IPS-15b (cell line): ENCODE measurements around the gene PRKCB.
A peak's percentile ranks its signal among the peaks of the same experiment; 100 is the strongest.

Source experiments
- H3K27me3 ChIP-seq: one replicate; pipeline ENCODE4 v1.6.1; 2013; ENCODE audit warnings: low read length; ENCODE audit not compliant: control insufficient read depth, insufficient read depth
- H3K36me3 ChIP-seq: one replicate; pipeline ENCODE4 v1.6.1; 2013; ENCODE audit warnings: low read length; ENCODE audit not compliant: control insufficient read depth, insufficient read depth
- H3K4me1 ChIP-seq: one replicate; pipeline ENCODE4 v1.6.1; 2013; ENCODE audit warnings: mild to moderate bottlenecking, low read length; ENCODE audit not compliant: control insufficient read depth, insufficient read depth
- H3K4me3 ChIP-seq: one replicate; pipeline ENCODE4 v1.5.1; 2013; ENCODE audit warnings: low read depth, low read length
- H3K9ac ChIP-seq: one replicate; pipeline ENCODE4 v1.6.1; 2013; ENCODE audit warnings: low read depth, mild to moderate bottlenecking, low read length
- H3K9me3 ChIP-seq: one replicate; pipeline ENCODE4 v1.6.1; 2013; ENCODE audit warnings: mild to moderate bottlenecking, low read length; ENCODE audit not compliant: control insufficient read depth, insufficient read depth

Gene PRKCB

DNA sequence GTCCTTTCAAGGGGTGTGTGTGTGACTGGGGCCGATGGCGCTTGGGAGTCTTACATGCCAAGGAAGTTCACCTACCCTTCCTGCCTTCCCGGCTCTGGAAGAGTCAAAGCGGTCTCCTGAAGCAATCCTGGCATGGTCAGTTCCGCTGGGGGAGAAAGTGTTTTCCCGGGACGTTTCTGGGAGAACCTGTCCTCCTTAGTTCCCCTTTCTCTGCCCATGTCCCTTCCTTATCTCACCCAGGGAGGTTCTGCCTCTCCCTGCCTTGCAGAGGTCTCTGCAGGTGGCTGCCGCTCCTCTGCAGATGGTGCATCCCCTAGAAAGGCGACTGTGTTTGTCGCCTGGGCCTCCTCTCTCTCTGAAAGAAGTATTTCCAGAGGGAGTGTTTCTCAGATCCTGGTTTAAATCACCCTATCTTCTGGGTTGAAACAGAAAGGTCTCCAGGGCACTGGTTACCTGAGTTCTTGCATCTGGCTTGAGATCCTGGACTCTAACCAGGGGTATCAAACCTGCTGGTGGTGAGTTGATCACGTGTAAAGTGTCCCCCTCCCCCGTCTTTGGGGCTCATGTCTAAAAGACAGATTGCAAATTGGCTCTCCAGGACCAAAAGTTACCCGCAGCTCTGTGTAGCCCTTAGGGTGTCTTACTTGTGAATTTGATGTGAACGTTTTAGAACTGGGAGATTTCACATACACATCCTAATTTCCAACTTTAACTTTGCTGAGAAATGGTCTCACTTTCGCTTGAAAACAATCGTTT lies 1.9 kb downstream of the PRKCB start:
- Histone ChIP-seq H3K9ac (no peak overlapping the region), H3K9me3 (no peaks in the 10 kb centered on the region), H3K27me3 (peaks cover 58% of the 10 kb centered on the region), H3K4me1 (no peaks in the 10 kb centered on the region), H3K4me3 (peak overlapping the region; percentile 59), H3K36me3 (no peaks in the 10 kb centered on the region)

DNA sequence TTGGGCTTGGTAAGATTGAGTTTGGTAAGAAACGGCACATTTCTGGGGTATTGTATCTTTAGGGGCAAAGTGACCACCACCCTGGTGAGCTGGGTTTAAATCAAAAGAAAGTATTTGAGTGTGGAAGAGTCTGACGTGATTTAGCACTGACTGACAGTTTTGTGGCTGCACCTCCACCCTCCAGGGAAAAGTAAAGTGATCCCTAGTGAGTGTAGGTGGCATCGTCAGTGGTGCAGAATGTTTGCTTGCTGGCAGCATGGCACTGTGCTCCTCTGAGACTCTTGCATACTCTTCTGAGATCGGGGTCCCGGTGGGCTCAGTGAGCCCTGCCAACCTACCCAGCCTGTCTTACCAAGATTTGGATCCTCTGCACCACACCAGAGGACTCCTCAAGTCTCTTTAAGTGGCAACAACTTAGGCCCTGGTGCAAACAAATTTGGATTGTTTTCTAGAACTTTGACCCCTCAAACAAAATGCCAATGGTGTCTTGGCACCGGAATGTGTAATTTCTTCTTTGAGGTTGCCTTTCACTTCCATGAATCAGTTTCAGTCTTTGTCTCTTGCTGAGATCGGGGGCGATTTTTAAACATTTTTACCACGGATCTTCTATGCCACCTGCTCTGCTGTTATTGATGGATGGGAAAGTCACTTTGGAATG lies 2.8 kb downstream of the PRKCB start:
- H3K4me3 ChIP-seq = no peak overlapping the region
- no peaks in the 10 kb centered on the region for H3K9me3 ChIP-seq
- H3K27me3 ChIP-seq = peaks cover 53% of the 10 kb centered on the region
- no peak overlapping the region for H3K9ac ChIP-seq
- no peaks in the 10 kb centered on the region for H3K4me1 ChIP-seq
- no peaks in the 10 kb centered on the region for H3K36me3 ChIP-seq

DNA sequence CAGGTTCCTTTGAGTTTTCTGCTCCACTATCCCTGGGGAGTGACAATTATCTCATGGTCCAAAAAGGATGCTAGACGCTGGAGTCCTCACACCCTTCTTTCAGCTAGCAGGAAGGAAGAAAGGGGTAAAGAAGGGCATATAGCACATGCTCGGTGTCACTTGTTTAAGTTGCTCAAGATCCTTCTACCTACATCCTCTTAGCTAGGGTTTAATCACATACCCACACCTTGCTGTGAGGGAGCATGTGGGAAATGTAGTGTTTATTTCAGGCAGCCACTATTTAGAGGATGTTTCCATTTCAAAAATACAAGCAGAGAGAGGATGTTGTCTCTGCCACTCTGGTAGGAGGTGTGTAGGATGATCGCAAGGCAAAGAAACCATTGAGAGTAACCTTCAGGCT lies 4.5 kb downstream of the PRKCB start:
- H3K9me3 ChIP-seq = no peaks in the 10 kb centered on the region
- H3K4me3 ChIP-seq = no peak overlapping the region
- H3K27me3 ChIP-seq = peaks cover 36% of the 10 kb centered on the region
- no peak overlapping the region for H3K9ac ChIP-seq
- H3K4me1 ChIP-seq = no peaks in the 10 kb centered on the region
- H3K36me3 ChIP-seq = no peaks in the 10 kb centered on the region

DNA sequence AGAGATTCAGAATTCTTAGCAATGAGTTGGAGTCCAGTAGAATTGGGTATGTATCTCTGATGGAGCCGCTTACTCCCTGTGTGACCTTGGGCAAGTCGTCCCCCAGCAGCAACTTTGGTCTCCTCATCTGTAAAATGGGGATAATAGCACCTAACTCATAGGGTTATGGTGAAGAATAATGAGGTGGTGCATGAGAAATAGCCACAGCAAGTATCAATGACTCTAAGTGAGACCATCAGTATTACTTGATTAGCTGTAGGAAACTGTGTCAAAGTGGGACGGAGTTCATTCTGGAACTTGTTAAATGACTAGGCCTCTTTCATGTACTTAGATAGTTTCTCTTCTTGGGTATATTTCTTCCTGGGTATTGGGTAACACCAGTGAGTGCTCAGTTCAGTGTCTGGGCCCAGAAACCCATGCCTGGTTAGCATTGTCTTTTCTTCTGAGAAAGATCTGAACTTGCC lies 6.4 kb downstream of the PRKCB start:
- Histone ChIP-seq H3K4me1 (no peaks in the 10 kb centered on the region), H3K27me3 (peaks cover 29% of the 10 kb centered on the region), H3K9me3 (no peaks in the 10 kb centered on the region), H3K9ac (no peak overlapping the region), H3K4me3 (no peak overlapping the region), H3K36me3 (no peaks in the 10 kb centered on the region)

DNA sequence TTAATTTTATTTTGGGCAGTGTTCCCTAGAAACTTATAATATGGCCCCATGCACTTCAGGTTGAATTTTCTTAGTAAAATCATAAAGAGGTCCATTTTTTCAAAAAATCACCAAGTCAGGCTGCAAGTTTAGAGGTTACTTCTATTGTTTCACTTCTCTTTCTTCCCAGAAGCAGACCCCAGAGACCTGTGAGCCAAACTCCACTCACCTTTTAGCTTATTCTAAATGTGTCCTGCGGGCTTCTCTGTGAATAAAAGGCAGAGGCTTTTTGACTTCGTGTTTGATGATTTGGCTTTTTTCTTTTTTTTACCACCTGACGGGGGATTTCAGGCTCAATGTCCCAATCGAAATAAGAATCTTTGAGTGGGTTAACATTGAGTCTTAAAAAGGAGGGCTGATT lies 7.4 kb downstream of the PRKCB start:
- Histone ChIP-seq H3K27me3 (peaks cover 19% of the 10 kb centered on the region), H3K36me3 (no peaks in the 10 kb centered on the region), H3K9me3 (no peaks in the 10 kb centered on the region), H3K4me1 (no peaks in the 10 kb centered on the region), H3K4me3 (no peak overlapping the region), H3K9ac (no peak overlapping the region)

DNA sequence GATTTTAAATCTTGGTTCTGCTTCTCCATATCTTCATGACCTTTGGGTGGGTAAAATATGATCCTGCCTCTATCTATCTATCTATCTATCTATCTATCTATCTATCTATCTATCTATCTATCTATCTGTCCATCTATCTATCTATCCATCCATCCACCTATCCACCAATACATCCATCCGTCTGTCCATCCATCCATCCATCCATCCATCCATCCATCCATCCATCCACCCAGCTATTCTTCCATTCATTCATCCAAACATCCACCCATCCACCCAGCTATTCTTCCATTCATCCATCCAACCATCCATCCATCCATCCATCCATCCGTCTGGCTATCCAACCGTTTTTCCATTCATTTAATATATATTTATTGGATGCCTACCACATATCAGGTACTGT lies 11.5 kb downstream of the PRKCB start:
- Histone ChIP-seq H3K9me3 (no peaks in the 10 kb centered on the region), H3K9ac (no peak overlapping the region), H3K27me3 (no peaks in the 10 kb centered on the region), H3K4me3 (no peak overlapping the region), H3K36me3 (no peaks in the 10 kb centered on the region), H3K4me1 (no peaks in the 10 kb centered on the region)

DNA sequence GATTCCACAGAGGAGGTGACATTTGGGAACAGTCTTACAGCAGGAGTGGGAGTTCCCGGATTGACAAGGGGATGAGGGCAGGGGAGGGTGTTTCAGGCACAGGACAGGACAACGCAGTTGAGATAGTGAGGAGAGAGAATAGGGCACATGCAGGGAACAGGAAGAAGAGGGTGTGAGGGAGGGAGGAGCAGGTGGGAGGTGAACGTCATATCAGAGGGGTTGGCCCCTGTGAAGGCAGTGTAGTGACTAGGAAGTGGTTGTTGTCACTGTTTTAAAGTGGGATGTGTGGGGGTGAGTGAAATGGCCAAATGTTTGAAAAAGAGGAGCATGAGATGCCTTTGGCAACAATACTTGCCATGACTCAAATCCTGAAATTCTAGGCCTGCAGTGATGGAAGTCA lies 12.2 kb downstream of the PRKCB start:
- H3K9ac ChIP-seq = no peak overlapping the region
- no peaks in the 10 kb centered on the region for H3K36me3 ChIP-seq
- no peak overlapping the region for H3K4me3 ChIP-seq
- H3K4me1 ChIP-seq = no peaks in the 10 kb centered on the region
- no peaks in the 10 kb centered on the region for H3K27me3 ChIP-seq
- no peaks in the 10 kb centered on the region for H3K9me3 ChIP-seq

DNA sequence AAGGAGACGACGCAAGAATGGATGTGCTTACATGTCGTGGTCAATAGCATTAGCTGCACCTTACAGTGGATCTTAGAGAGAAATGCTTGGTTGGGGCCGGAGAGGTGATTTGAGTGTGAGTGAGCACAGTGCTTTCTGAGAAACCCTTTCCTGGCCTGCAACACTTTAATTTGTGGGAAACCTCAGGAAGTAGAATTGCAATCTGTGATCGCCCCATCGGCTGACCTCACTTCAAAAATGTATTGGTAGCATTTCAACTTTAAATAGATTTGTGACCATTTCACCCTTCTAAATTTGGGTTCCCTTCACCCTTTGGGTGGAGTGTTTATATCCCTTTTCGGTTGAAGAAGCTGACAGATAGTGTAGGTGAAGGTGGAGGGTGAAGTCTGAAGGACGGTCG lies 13.2 kb downstream of the PRKCB start:
- H3K9ac ChIP-seq = no peak overlapping the region
- H3K4me3 ChIP-seq = no peak overlapping the region

DNA sequence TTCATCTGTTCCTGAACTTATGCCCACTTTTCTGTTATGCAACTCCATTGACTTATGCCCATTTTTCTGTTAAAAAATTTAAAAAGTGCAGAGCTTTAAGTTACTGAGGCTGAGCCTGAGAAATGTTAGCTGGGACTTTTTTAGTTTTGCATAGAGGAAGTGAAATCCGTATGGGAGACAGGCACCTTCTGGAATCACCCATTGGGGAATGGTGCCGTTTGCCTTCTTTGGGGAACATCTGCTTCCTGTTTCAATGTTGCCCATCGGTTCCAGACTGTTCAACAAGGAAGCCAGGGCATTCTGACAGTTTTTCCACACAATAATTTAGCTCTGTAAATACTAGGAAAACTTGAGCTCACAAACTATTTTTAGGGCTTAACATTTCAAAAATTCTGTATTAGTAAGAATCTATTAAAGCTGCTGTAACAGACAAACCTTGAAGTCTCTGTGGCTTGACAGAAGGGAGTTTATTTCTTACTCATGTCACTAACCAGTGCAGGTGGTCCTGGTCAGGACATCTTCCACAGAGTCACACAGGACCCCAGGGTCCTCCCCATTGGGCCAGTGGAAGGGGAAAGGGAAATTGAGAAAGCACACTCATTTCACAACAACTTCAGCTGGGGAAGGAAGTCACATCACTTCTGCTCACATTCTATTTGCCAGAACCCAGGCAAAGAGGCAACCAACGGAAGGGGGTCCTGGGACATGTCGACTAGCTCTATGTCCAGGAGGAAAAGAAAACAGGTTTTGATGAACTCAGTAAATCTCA lies 17.2 kb downstream of the PRKCB start:
- Histone ChIP-seq H3K4me1 (no peaks in the 10 kb centered on the region), H3K36me3 (no peaks in the 10 kb centered on the region), H3K9me3 (no peaks in the 10 kb centered on the region), H3K9ac (no peak overlapping the region), H3K27me3 (peaks cover 1% of the 10 kb centered on the region), H3K4me3 (no peak overlapping the region)

More for the DNA sequence above, 13.2 kb downstream of the PRKCB start:
- Histone ChIP-seq H3K36me3 (no peaks in the 10 kb centered on the region), H3K4me1 (no peaks in the 10 kb centered on the region), H3K9me3 (no peaks in the 10 kb centered on the region), H3K27me3 (no peaks in the 10 kb centered on the region)

DNA sequence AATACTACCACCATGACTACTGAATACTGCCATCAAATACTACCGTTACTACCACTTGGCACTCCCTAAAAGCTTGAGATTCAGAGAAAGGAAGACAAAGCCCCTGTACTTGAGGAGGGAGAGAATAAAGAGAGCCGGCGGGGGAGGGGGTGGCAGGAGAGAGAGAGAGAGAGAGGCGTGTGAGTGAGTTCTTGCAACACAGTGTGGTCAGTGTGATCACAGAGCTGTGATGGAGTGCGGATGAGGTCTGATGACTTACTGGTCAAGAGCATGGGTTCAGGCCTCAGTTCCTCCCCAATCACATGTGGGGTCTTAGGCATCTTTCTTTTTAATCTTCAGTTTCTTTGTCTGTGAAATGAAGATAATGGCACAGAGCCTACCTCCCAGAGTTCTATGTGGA lies 19.2 kb downstream of the PRKCB start:
- no peak overlapping the region for H3K9ac ChIP-seq
- no peaks in the 10 kb centered on the region for H3K9me3 ChIP-seq
- H3K4me3 ChIP-seq = no peak overlapping the region
- H3K27me3 ChIP-seq = peaks cover 21% of the 10 kb centered on the region
- H3K36me3 ChIP-seq = no peaks in the 10 kb centered on the region
- no peaks in the 10 kb centered on the region for H3K4me1 ChIP-seq

DNA sequence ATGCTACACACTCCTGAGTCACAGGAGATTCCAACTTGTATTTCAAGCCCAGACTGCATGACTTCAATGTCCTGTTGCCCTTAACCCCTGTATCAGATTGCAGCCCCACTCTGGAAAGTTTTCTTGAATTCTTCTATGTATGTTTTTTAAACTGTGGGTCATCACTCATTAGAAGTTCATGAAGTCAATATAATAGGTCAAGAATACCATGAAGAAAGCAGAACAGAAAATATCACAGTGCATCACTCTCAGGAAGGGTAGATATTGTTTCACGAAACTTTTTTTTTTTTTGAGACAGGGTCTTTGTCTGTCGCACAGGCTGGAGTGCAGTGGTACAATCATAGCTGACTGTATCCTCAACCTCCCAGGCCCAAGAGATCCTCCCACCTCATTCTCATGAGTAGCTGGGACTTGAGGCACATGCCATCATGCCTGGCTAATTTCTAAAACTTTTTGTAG lies 20.5 kb downstream of the PRKCB start:
- H3K27me3 ChIP-seq = peaks cover 29% of the 10 kb centered on the region
- no peaks in the 10 kb centered on the region for H3K9me3 ChIP-seq
- no peak overlapping the region for H3K9ac ChIP-seq
- no peaks in the 10 kb centered on the region for H3K36me3 ChIP-seq
- no peaks in the 10 kb centered on the region for H3K4me1 ChIP-seq
- H3K4me3 ChIP-seq = no peak overlapping the region
